ENCODE measurements around the gene NUDT17. TPM values are rescaled to one million over a fixed set of nuclear protein-coding genes. Genes with fewer than 3 reads are reported as not detected.
A peak's percentile ranks its signal among the peaks of the same experiment; 100 is the strongest.

NUDT17 gene, protein sequence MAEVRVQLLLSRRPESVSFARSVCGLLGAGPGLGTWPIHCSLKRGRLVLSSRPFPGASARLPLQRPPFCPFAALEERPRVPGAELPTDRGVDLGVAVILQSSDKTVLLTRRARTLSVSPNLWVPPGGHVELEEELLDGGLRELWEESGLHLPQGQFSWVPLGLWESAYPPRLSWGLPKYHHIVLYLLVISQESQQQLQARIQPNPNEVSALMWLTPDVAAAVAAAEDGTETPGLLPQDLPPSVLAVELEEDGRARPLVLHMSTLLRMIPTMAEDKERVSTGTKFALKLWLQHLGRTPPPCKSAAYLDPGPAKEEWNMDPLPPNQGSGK
- polyA plus RNA-seq (2011; rRNA removed) (3.3 and 3.7 TPM in 2 replicates), polyA minus RNA-seq (2011; rRNA and poly(A)+ RNA removed) (1.5 and 2.0 TPM in 2 replicates)

DNA sequence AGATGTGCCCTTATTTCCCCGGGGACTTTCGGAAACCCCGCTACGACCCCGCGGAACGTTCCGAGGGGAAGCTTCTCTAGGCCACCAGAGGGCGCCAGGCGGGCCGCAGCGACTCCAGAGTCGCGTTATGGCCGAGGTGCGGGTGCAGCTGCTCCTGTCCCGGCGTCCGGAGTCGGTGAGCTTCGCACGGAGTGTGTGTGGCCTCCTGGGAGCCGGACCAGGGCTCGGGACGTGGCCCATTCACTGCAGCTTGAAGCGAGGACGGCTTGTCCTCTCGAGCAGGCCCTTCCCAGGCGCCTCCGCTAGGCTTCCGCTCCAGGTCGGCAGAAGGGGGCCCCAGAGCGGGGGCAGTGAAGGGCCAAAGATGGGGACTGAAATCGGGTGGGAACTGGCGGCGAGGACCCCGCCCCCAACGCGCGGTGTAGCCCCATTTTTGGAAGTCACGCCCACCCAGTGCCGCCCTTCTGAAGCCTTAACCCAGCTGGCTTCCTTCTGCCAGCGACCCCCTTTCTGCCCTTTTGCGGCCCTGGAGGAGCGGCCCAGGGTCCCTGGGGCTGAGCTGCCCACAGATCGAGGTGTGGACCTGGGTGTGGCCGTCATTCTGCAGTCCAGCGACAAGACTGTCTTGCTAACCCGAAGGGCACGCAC lies at the start of gene NUDT17:
NUDT17 (plus strand) TSS at position 117 of the 648 bp plus-strand sequence; CDS start at position 128, 11 bp downstream.
- Histone ChIP-seq H3K27me3 (ENCODE audit: control insufficient read depth, insufficient read depth, low read length) (no peaks in the 10 kb centered on the region), H3K9me3 (ENCODE audit: control insufficient read depth, insufficient read depth, low read length) (no peaks in the 10 kb centered on the region; the same call in 1 of the 2 replicates), H3K27ac (ENCODE audit: low read depth, low read length) (peak within 1 kb of the TSS; percentile 31), H3K4me3 (ENCODE audit: low read depth, low read length) (peak within 1 kb of the TSS; percentile 70)
- CTCF ChIA-PET, result interaction anchor here (0.6 to 6.4 kb wide), 42 partner anchors 9 to 189 kb away, joined by 3 to 104 read pairs (median 6); partner anchors contain the start of genes HJV, ITGA10, PEX11B and PIAS3
- DNase-seq (ENCODE audit: low read depth, low spot score), result peak; percentile 24
- POLR2A ChIA-PET, result interaction anchor here (0.6 to 7.1 kb wide), 15 partner anchors 11 to 168 kb away, joined by 3 to 116 read pairs (median 4); partner anchors contain the start of genes ANKRD34A, PEX11B, PIAS3 and POLR3C
- TF ChIP-seq, protein P1, sequence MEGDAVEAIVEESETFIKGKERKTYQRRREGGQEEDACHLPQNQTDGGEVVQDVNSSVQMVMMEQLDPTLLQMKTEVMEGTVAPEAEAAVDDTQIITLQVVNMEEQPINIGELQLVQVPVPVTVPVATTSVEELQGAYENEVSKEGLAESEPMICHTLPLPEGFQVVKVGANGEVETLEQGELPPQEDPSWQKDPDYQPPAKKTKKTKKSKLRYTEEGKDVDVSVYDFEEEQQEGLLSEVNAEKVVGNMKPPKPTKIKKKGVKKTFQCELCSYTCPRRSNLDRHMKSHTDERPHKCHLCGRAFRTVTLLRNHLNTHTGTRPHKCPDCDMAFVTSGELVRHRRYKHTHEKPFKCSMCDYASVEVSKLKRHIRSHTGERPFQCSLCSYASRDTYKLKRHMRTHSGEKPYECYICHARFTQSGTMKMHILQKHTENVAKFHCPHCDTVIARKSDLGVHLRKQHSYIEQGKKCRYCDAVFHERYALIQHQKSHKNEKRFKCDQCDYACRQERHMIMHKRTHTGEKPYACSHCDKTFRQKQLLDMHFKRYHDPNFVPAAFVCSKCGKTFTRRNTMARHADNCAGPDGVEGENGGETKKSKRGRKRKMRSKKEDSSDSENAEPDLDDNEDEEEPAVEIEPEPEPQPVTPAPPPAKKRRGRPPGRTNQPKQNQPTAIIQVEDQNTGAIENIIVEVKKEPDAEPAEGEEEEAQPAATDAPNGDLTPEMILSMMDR (IDR thresholded peaks at IDR 0.05; ENCODE audit: low read depth, low read length), result peak; percentile 93

DNA sequence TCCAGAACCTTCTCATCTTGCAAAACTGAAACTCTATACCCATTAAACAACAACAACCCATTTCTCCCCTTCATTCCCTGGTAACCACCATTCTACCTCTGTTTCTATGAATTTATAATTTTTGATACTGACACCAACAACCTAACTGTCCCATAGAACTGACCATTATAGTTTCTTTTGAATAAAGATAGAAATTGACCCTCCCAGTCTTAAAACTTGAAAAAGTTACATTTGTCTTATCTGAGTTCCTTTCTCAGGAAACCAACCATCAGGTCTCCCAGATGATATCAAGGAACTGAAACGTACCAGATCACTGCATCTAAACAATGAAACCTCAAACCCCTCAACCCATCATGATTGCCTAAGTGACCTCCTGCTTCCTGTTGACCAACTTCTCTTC lies 48.7 kb upstream of the NUDT17 start:
- POLR2A ChIA-PET, result no interaction called here

DNA sequence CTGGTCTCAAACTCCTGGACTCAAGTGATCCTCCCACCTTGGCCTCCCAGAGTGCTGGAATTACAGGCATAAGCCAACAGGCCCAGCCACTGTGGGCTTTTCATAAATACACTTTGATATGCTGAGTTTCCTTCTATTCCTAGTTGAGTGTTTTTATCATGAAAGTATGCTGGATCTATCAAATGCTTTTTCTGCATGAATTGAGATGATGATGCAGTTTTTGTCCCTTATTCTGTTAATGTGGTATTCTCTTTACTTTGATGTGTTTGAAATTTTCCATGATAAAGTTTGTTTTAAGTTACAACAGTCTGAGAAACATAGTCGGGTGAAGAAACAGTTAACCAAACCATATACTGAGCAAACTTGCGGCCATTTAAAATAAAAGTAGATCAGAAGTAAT lies 45.6 kb upstream of the NUDT17 start:
- no peaks in the 10 kb centered on the region for H3K27me3 ChIP-seq (ENCODE audit: control insufficient read depth, insufficient read depth, low read length)
- H3K9me3 ChIP-seq (ENCODE audit: control insufficient read depth, insufficient read depth, low read length), result peaks cover 6% of the 10 kb centered on the region; the same call in 1 of the 2 replicates
- TF ChIP-seq, protein P1 (IDR thresholded peaks at IDR 0.05; ENCODE audit: low read depth, low read length), result no peak
- no peak overlapping the region for H3K4me3 ChIP-seq (ENCODE audit: low read depth, low read length)
- ChIA-PET POLR2A (no interaction called here), CTCF (no interaction called here)
- no peak overlapping the region for H3K27ac ChIP-seq (ENCODE audit: low read depth, low read length)
- DNase-seq (ENCODE audit: low read depth, low spot score), result no peak

More for the DNA sequence above, 48.7 kb upstream of the NUDT17 start:
- no peak overlapping the region for H3K4me3 ChIP-seq (ENCODE audit: low read depth, low read length)
- no peaks in the 10 kb centered on the region for H3K27me3 ChIP-seq (ENCODE audit: control insufficient read depth, insufficient read depth, low read length)
- no peak overlapping the region for H3K27ac ChIP-seq (ENCODE audit: low read depth, low read length)
- H3K9me3 ChIP-seq (ENCODE audit: control insufficient read depth, insufficient read depth, low read length), result peaks cover 6% of the 10 kb centered on the region; the same call in 1 of the 2 replicates
- TF ChIP-seq, protein P1 (IDR thresholded peaks at IDR 0.05; ENCODE audit: low read depth, low read length), result no peak
- no peak for DNase-seq (ENCODE audit: low read depth, low spot score)
- CTCF ChIA-PET, result no interaction called here

DNA sequence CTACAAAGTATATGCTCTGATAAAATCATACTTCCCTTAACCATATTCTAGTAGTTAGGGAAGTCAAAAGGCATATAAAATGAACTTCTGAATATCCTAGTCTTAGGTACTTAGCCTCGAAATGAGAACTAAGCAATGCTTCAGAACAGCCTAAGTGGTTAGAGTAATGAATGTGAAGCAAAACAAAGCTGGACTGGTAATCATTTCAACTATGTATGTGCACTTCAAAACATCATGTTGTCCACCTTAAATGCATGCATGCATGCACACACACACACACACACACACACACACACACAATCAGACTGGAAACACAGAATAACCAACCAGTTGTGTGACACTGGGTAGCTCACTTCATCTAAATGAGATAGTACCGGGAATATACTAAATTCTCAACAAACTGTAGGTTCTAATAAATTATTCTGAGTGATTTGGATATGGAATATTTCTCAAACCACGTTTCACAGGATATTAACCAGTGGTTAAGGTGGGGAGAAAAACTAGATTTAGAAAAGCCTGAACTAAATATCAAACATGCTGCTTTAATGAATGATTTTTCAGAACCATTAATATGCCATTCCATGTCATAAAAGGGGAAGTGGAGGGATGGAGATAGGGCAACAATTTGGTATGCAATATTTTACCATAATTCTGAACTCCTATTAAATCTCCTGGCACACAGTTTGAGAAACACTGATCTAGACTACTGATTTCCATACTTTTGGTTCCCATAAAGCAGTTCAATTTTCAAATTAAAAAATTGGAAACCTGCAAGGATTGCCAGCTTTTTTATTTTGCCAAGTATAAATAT lies 41.0 kb upstream of the NUDT17 start:
- Histone ChIP-seq H3K27ac (ENCODE audit: low read depth, low read length) (no peak overlapping the region), H3K4me3 (ENCODE audit: low read depth, low read length) (no peak overlapping the region), H3K9me3 (ENCODE audit: control insufficient read depth, insufficient read depth, low read length) (no peaks in the 10 kb centered on the region), H3K27me3 (ENCODE audit: control insufficient read depth, insufficient read depth, low read length) (no peaks in the 10 kb centered on the region)
- DNase-seq (ENCODE audit: low read depth, low spot score), result no peak
- TF ChIP-seq, protein P1 (IDR thresholded peaks at IDR 0.05; ENCODE audit: low read depth, low read length), result no peak
- CTCF ChIA-PET, result interaction anchor here (1.3 to 1.4 kb wide), 2 partner anchors 41 to 54 kb away, joined by 3 to 4 read pairs; partner anchors contain the start of gene NUDT17
- POLR2A ChIA-PET, result interaction anchor here (1.2 kb wide), 1 partner anchor 20 kb away, joined by 5 read pairs; the partner anchor contains the start of genes POLR3C and RNF115

Measured in AG04450 (cell line).